GM12878 (cell line): Measurements from ENCODE around the gene SPATA1. TPM values are rescaled to one million over a fixed set of nuclear protein-coding genes. Genes with fewer than 3 reads are reported as not detected.

Experiments
- ATAC-seq: fragments of 200-7000 bp; cut with Tn5 transposase; 3 replicates; pipeline ENCODE4 v1.9.1; 2020; ENCODE audit warnings: mild to moderate bottlenecking, moderate library complexity
- BruUV-seq: library from RNA; stranded (reverse); fragments of 400-500 nt; replicated peaks from 2 replicates; lab custom pipeline; 2021; lab: Mats Ljungman, UMichigan
- CTCF ChIA-PET: fragments of 300-600 bp; sonication (Branson Sonifier 250); formaldehyde crosslinking; extraction: SDS; loops from one replicate; lab custom pipeline; 2021; ENCODE audit warnings: inconsistent platforms; lab: Yijun Ruan, JAX
- POLR2A ChIA-PET: fragments of 350-600 bp; formaldehyde crosslinking; extraction: SDS; loops from one replicate; lab custom pipeline; 2021; ENCODE audit warnings: inconsistent platforms; lab: Charles Lee
- RAD21 ChIA-PET: fragments of 300-600 bp; sonication (Branson Sonifier 250); formaldehyde crosslinking; loops from one replicate; lab custom pipeline; 2023; ENCODE audit warnings: antibody characterized with exemption; ENCODE audit not compliant: unreplicated experiment; lab: Charles Lee
- SMC1A ChIA-PET: fragments of 300-600 bp; sonication (Branson Sonifier 250); formaldehyde crosslinking; loops from one replicate; lab custom pipeline; 2023; ENCODE audit not compliant: unreplicated experiment, uncharacterized antibody; lab: Charles Lee
- DNase-seq: peaks from one replicate; pipeline ENCODE4 v3.0.0-alpha.2; 2011; ENCODE audit warnings: low read depth, low spot score
- FAIRE-seq: peaks from 3 replicates; lab custom pipeline; 2011; peaks lifted over from hg19 to GRCh38; lab: Jason Lieb, UNC
- H2AFZ ChIP-seq: 2 replicates; pipeline ENCODE4 v1.6.0; 2011; ENCODE audit warnings: low read depth, low read length, control low read depth; ENCODE audit not compliant: control insufficient read depth
- H3K27ac ChIP-seq: 2 replicates; pipeline ENCODE4 v1.5.1; 2011; ENCODE audit warnings: control low read depth; ENCODE audit not compliant: control insufficient read depth, insufficient read depth
- H3K27me3 ChIP-seq, 2 experiments: replicated peaks in 1 of 2; 2 replicates each; pipeline versions ENCODE4 v1.6.0 to v1.6.1; 2011; ENCODE audit warnings: low read length in 1 of 2; ENCODE audit not compliant: control insufficient read depth in 2 of 2, insufficient read depth in 2 of 2
- H3K36me3 ChIP-seq, 2 experiments: 2 replicates each; pipeline ENCODE4 v1.5.1; 2011; ENCODE audit warnings: low read length in 1 of 2; ENCODE audit not compliant: control insufficient read depth in 2 of 2, insufficient read depth in 2 of 2
- H3K4me1 ChIP-seq: 2 replicates; pipeline ENCODE4 v1.6.1; 2011; ENCODE audit warnings: mild to moderate bottlenecking, low read length, moderate library complexity, mixed read lengths; ENCODE audit not compliant: control insufficient read depth, insufficient read depth
- H3K4me2 ChIP-seq: 2 replicates; pipeline ENCODE4 v1.6.0; 2011; ENCODE audit warnings: control low read depth; ENCODE audit not compliant: control insufficient read depth, insufficient read depth
- H3K4me3 ChIP-seq: fragments of 200-600 bp; sonication (generic); 2 replicates; pipeline ENCODE4 v1.5.1; 2016
- H3K79me2 ChIP-seq: 2 replicates; pipeline ENCODE4 v1.6.0; 2011; ENCODE audit warnings: low read length; ENCODE audit not compliant: control insufficient read depth, insufficient read depth
- H3K9ac ChIP-seq: 2 replicates; pipeline ENCODE4 v1.8.0; 2011; ENCODE audit warnings: low read length, control low read depth, mixed read lengths; ENCODE audit not compliant: control insufficient read depth, insufficient read depth
- H3K9me3 ChIP-seq: replicated peaks from 3 replicates; pipeline ENCODE4 v1.5.1; 2011; ENCODE audit warnings: mild to moderate bottlenecking, low read length; ENCODE audit not compliant: control insufficient read depth, insufficient read depth
- H4K20me1 ChIP-seq: 2 replicates; pipeline ENCODE4 v1.6.0; 2011; ENCODE audit not compliant: control insufficient read depth, insufficient read depth
- ASH2L ChIP-seq: fragments of 300-600, 200-600 bp; sonication (generic); IDR thresholded peaks from 2 replicates; pipeline ENCODE4 v1.6.1; 2017; ENCODE audit warnings: low read depth, mild to moderate bottlenecking, borderline replicate concordance
- CEBPB ChIP-seq, 2 experiments: fragments of 150-350 bp in 1 of 2; IDR thresholded peaks; 2 replicates each; pipeline ENCODE4 v1.6.1; 2012 to 2014; ENCODE audit warnings: low read depth in 2 of 2, low read length in 2 of 2, borderline replicate concordance in 1 of 2, inconsistent platforms in 1 of 2
- CREM ChIP-seq: IDR thresholded peaks from 2 replicates; pipeline ENCODE4 v1.6.1; 2014; ENCODE audit warnings: antibody characterized with exemption, low read depth
- DPF2 ChIP-seq: fragments of 450-650 bp; IDR thresholded peaks from 2 replicates; pipeline ENCODE4 v1.6.1; 2017; ENCODE audit warnings: mild to moderate bottlenecking
- EGR1 ChIP-seq, 2 experiments: IDR thresholded peaks; 1 replicate in 1 of 2; 2 replicates in 1 of 2; pipeline ENCODE4 v1.6.1; 2011 to 2012; ENCODE audit warnings: low read depth in 2 of 2, low read length in 2 of 2, borderline replicate concordance in 1 of 2, mild to moderate bottlenecking in 1 of 2, moderate library complexity in 1 of 2
- ESRRA ChIP-seq: IDR thresholded peaks from 2 replicates; pipeline ENCODE4 v1.6.1; 2012; ENCODE audit warnings: mild to moderate bottlenecking, low read length, improper control_type of control experiment
- MTA3 ChIP-seq: IDR thresholded peaks from 2 replicates; pipeline ENCODE4 v1.6.1; 2012; ENCODE audit warnings: low read length, inconsistent platforms, borderline replicate concordance
- NR2C2 ChIP-seq: IDR thresholded peaks from 2 replicates; pipeline ENCODE4 v1.6.1; 2011; ENCODE audit warnings: borderline replicate concordance, low read depth; ENCODE audit not compliant: control insufficient read depth, insufficient read length
- POLR2A ChIP-seq: IDR thresholded peaks from 2 replicates; pipeline ENCODE4 v1.6.1; 2011; ENCODE audit warnings: low read depth, mild to moderate bottlenecking, low read length
- POLR2AphosphoS2 ChIP-seq: IDR thresholded peaks from 2 replicates; pipeline ENCODE4 v1.6.1; 2011; ENCODE audit warnings: low read depth, mild to moderate bottlenecking, low read length, improper control_type of control experiment, moderate library complexity
- POU2F2 ChIP-seq: IDR thresholded peaks from 3 replicates; pipeline ENCODE4 v1.6.1; 2011; ENCODE audit warnings: low read depth, mild to moderate bottlenecking, low read length, borderline replicate concordance
- SUPT20H ChIP-seq: IDR thresholded peaks from 2 replicates; pipeline ENCODE4 v1.6.1; 2011; ENCODE audit warnings: low read depth, mild to moderate bottlenecking, low read length, moderate library complexity, borderline replicate concordance; ENCODE audit not compliant: control insufficient read depth
- TCF12 ChIP-seq: IDR thresholded peaks from 2 replicates; pipeline ENCODE4 v1.6.1; 2011; ENCODE audit warnings: low read depth, mild to moderate bottlenecking, low read length
- TCF7 ChIP-seq: IDR thresholded peaks from 2 replicates; pipeline ENCODE4 v1.6.1; 2014; ENCODE audit warnings: antibody characterized with exemption, borderline replicate concordance
- YY1 ChIP-seq: IDR thresholded peaks from 2 replicates; pipeline ENCODE4 v1.6.1; 2011; ENCODE audit warnings: low read depth, mild to moderate bottlenecking, low read length
- ZNF207 ChIP-seq: fragments of 450-650 bp; IDR thresholded peaks from 2 replicates; pipeline ENCODE4 v1.6.1; 2014; ENCODE audit warnings: antibody characterized with exemption, mild to moderate bottlenecking, borderline replicate concordance
- ZNF217 ChIP-seq: fragments of 450-650 bp; IDR thresholded peaks from 2 replicates; pipeline ENCODE4 v1.6.1; 2017; ENCODE audit warnings: antibody characterized with exemption, mild to moderate bottlenecking
- ZNF384 ChIP-seq: IDR thresholded peaks from 2 replicates; pipeline ENCODE4 v1.6.1; 2012; ENCODE audit warnings: low read depth, mild to moderate bottlenecking, low read length, improper control_type of control experiment, borderline replicate concordance
- ZZZ3 ChIP-seq: IDR thresholded peaks from 2 replicates; pipeline ENCODE4 v1.6.1; 2011; ENCODE audit warnings: low read depth; ENCODE audit not compliant: control insufficient read depth, insufficient read length
- WGBS: methylation state at CpG from one replicate; pipeline ENCODE4 v1.1.6; 2016; ENCODE audit warnings: low lambda C conversion rate; ENCODE audit not compliant: insufficient replicate concordance, insufficient coverage; ENCODE audit errors: missing lambda C conversion rate; 5-methylcytosine and 5-hydroxymethylcytosine counted together
- in situ Hi-C: fragments of 300-500 bp; cut with MboI; formaldehyde crosslinking; loops from 9 replicates; pipeline ENCODE4 v1.14.3; 2018; ENCODE audit warnings: mixed read lengths
- intact Hi-C: fragments of 100-400 bp; cut with micrococcal nuclease; formaldehyde crosslinking; loops from one replicate; pipeline ENCODE4 v1.14.2; 2022; ENCODE audit not compliant: unreplicated experiment
- polyA plus RNA-seq, 11 experiments: library from polyadenylated mRNA; depleted of rRNA in 4 of 11; unstranded in 6 of 11; stranded (reverse) in 5 of 11; fragments of >200 nt; fragmentation: Nextera tagmentation in 4 of 11; fragmentation: Illumina TruSeq in 1 of 11; extraction: Ambion mirVana in 4 of 11; extraction: Trizol in 1 of 11; gene quantifications; 1 replicate in 1 of 11; 2 replicates in 10 of 11; pipeline versions ENCODE4 v1.2.1 to v1.2.3, GENCODE V29; 2011 to 2016; ENCODE audit warnings: inconsistent platforms in 2 of 11, missing spikeins in 2 of 11, low read depth in 1 of 11
- total RNA-seq, 4 experiments: library from RNA; depleted of rRNA in 3 of 4; stranded (reverse); fragments of >200 nt in 3 of 4; fragmentation: Illumina TruSeq in 1 of 4; extraction: Trizol in 1 of 4; gene quantifications; 2 replicates each; pipeline versions ENCODE4 v1.2.1 to v1.2.3, GENCODE V29; 2013 to 2021
- TF ChIP-seq, protein P1 (sequence below): fragments of 450-650 bp; IDR thresholded peaks from 2 replicates; pipeline ENCODE4 v1.6.1; 2017; ENCODE audit warnings: antibody characterized with exemption, mild to moderate bottlenecking, moderate library complexity
- TF ChIP-seq, protein P2 (sequence below): fragments of 450-650 bp; IDR thresholded peaks from 2 replicates; pipeline ENCODE4 v1.6.1; 2018; ENCODE audit warnings: borderline replicate concordance, mild to moderate bottlenecking; ENCODE audit not compliant: partially characterized antibody

The SPATA1 gene
- total and polyA plus RNA-seq, 10 of the 15 experiments (the other 5 are each of a cell fraction or from before 2014, with no cell fraction given) = 0.74 to 2.4 (median 1.9) TPM

DNA sequence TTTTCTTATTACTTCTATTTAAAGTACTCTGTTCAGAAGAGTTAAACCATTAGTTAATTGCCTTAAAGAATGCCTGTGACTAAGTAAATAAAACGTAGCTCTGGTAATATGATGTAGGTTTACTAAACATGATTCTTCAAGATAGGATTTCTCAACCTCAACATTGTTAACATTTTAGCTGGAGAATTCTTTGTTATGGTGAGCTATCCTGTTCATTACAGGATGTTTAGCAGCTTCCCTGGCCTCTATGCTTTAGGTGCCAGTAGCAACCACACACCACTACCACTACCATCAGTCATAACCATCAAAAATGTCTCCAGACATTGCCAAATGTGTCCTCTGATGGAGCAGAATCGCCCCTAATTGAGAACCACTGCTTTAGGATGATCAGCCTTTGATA lies 16.4 kb upstream of the SPATA1 start (continued):
- TF ChIP-seq ZNF384 (no peak), TCF12 (no peak), TCF7 (no peak), YY1 (no peak), NR2C2 (no peak), ASH2L (no peak), MTA3 (no peak)
- TF ChIP-seq, protein P1, sequence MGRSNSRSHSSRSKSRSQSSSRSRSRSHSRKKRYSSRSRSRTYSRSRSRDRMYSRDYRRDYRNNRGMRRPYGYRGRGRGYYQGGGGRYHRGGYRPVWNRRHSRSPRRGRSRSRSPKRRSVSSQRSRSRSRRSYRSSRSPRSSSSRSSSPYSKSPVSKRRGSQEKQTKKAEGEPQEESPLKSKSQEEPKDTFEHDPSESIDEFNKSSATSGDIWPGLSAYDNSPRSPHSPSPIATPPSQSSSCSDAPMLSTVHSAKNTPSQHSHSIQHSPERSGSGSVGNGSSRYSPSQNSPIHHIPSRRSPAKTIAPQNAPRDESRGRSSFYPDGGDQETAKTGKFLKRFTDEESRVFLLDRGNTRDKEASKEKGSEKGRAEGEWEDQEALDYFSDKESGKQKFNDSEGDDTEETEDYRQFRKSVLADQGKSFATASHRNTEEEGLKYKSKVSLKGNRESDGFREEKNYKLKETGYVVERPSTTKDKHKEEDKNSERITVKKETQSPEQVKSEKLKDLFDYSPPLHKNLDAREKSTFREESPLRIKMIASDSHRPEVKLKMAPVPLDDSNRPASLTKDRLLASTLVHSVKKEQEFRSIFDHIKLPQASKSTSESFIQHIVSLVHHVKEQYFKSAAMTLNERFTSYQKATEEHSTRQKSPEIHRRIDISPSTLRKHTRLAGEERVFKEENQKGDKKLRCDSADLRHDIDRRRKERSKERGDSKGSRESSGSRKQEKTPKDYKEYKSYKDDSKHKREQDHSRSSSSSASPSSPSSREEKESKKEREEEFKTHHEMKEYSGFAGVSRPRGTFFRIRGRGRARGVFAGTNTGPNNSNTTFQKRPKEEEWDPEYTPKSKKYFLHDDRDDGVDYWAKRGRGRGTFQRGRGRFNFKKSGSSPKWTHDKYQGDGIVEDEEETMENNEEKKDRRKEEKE = no peak
- TF ChIP-seq, all 136 proteins: peak for 0

DNA sequence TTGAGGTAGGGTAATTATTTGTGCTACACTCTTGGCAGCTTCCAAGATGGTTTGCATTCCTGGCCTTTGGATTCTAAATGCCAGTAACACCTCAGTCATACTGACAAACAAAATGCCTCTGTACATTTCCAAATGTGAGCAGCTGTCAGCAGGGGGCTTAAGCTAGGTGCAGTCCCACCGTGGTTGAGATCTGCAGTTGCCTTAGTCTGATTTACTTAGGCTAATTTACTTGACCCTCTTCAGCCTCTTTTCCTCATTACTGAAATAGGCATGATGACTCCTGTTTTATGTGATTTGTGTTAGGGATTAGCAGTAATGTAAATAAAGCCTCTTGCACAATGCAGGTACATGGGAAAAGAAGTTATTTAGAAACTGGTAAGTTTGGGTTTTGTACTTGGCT lies 13.5 kb upstream of the SPATA1 start:
- Histone ChIP-seq H3K36me3 (peaks cover 1 to 27% of the 10 kb centered on the region in 2 experiments), H3K27ac (no peak overlapping the region), H3K9me3 (no peaks in the 10 kb centered on the region), H3K4me3 (no peak overlapping the region), H3K4me2 (no peak overlapping the region), H3K9ac (no peak overlapping the region), H3K79me2 (peaks cover 1% of the 10 kb centered on the region), H4K20me1 (no peaks in the 10 kb centered on the region), H2AFZ (no peak overlapping the region), H3K27me3 (no peaks in the 10 kb centered on the region), H3K4me1 (no peaks in the 10 kb centered on the region; the same call in 1 of the 2 replicates)
- ChIA-PET CTCF (no interaction called here), RAD21 (no interaction called here), SMC1A (no interaction called here), POLR2A (no interaction called here)
- in situ Hi-C loops (no loop called here), intact Hi-C loops (no loop called here)
- FAIRE-seq (no peak), ATAC-seq (no peak), DNase-seq (no peak)
- 93% methylated on average over 1 of the region's 1 CpG for WGBS
- no TSS peak for BruUV-seq
- TF ChIP-seq ESRRA (no peak), EGR1 (IDR thresholded peaks at IDR 0.05; ENCODE audit: borderline replicate concordance in 1 of 2, low read depth in 2 of 2, low read length in 2 of 2) (no peak), DPF2 (no peak), ZNF217 (no peak), ZNF207 (no peak), CEBPB (IDR thresholded peaks at IDR 0.05; ENCODE audit: borderline replicate concordance in 1 of 2, low read depth in 2 of 2, low read length in 2 of 2) (no peak), CREM (no peak), POLR2AphosphoS2 (no peak), ZNF384 (no peak), POU2F2 (no peak), SUPT20H (no peak), POLR2A (no peak), ZZZ3 (no peak)
- TF ChIP-seq, protein P2, sequence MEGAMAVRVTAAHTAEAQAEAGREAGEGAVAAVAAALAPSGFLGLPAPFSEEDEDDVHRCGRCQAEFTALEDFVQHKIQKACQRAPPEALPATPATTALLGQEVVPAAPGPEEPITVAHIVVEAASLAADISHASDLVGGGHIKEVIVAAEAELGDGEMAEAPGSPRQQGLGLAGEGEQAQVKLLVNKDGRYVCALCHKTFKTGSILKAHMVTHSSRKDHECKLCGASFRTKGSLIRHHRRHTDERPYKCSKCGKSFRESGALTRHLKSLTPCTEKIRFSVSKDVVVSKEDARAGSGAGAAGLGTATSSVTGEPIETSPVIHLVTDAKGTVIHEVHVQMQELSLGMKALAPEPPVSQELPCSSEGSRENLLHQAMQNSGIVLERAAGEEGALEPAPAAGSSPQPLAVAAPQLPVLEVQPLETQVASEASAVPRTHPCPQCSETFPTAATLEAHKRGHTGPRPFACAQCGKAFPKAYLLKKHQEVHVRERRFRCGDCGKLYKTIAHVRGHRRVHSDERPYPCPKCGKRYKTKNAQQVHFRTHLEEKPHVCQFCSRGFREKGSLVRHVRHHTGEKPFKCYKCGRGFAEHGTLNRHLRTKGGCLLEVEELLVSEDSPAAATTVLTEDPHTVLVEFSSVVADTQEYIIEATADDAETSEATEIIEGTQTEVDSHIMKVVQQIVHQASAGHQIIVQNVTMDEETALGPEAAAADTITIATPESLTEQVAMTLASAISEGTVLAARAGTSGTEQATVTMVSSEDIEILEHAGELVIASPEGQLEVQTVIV = no peak
